Activated CD4-positive, alpha-beta T cell treated with anti-CD3 and anti-CD28 coated beads, Interleukin-2, amount 50 U/mL, for 48 hours (primary cell): ENCODE results near the gene BRD9.
"Not testable (repeated sequence)": the region's sequence is repeated elsewhere in the genome, so short reads cannot be mapped to it uniquely, and the experiment has no call there.

ENCODE experiments used
- DNase-seq, 2 experiments: peaks; one replicate each; pipeline ENCODE4 v3.0.0-alpha.2; 2020

The BRD9 gene

DNA sequence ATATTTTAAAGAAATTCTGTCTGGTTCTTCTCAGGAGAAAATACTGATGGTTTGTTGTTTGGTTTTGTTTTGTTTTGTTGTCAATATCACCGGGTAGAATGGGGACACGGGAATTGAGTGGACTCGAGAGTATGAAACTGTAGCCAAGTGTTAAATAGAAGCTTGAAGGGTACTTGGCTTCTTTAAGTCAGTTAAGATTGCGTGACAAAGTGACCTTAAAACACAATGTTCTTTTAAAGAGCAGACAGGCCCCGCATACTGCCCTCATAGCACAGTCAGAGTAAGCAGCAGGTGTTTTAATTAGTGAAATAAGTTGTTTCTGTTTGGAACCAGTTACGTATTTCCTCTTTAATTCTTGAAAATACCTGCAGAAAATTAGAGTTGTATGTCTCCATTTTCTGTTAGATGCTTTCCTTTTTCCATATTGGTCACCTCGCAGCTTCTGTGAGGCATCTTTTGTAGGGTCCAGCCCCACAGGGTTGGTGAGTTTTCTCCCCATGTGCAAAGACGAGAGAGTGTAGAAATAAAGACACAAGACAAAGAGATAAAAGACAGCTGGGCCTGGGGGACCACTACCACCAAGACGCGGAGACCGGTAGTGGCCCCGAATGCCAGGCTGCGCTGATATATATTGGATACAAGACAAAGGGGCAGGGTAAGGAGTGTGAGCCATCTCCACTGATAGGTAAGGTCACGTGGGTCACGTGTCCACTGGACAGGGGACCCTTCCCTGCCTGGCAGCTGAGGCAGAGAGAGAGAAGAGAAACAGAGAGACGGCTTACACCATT, 9.7 kb upstream of the BRD9 start:
- DNase-seq: no peak

DNA sequence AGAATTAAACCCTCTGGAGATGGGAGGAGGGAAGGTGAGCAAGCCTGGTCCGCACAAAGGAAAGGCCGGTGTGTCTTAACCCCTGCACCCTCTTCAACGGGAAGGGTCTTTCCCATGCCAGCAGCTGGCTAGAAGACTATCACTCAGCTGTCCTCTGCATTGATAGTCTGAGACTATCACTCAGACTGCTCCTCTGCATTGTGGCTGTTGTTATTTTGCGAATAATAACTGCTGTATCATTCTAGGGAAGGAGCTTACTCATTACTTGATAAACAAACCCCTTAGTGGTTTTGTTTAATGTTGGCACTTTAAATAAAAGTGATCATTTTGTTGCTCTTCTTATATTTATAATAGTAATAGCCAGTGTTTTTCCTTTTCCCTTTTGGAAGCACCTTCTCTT, 8.2 kb upstream of the BRD9 start:
- DNase-seq: no peak

DNA sequence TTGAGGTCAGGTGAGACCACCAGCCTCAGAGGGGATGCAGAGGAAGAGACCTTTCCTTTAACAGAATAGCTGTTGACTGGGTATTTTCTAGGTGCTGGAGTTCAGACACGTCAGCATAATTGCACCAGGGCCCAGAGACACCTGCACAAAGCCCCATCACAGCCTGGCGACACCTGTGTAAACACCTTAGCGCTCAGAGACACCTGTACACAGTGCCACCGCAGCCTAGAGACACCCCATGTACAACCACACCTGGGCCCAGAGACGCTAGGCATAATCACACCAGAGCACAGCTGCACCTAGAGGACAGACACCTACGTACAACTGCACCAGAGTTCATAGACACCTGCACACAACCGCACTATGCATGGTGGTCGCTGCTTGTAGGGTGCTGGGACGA, 1.1 kb upstream of the BRD9 start:
- DNase-seq: no peak

DNA sequence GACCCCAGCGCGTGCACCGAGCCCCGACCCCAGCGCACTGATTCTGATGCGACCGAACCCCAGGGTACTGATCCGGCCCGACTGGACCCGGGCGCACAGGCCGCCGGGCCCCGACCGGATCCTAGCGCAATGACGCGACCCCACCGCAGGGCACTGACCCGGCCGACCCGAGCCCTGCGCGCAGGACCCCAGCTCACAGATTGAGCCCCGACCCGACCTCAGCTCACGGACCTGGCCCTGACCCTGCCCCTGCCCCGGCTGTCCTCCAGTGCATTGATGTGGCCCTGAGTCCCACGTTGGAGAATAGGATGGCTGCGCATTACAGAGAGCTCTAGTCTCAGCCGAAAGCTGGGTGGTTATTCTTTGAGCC, 521 bp upstream of the BRD9 start:
- no peak for DNase-seq

DNA sequence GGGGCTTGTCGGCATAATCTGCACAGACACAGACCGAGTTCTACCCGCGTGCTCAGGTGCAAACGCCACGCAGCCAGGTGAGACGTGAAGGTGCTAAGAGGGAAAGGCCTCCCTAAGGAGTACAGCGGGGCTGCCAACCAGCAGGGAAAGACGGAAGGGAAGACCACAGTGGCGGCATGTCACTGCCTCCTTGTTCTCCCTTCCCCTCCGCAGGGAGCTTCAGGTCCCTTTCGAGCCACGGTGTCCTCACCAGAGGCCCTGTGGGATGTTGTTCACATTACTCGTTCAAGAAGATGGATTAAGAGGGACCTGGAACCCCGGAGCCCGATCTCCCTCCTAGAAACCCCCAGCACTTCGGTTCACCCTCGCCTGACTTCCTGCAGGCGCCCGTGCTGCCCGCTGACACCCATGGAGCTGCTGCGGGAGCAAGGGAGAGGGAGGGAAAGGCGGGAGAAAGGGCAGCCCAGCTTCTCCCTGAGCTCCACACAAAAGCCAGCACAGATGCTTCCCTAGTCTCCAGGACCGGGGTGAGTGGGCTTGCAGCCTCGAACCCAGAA, 686 bp downstream of the BRD9 start:
- DNase-seq: peak in 1 of 2 experiments; percentile 26

DNA sequence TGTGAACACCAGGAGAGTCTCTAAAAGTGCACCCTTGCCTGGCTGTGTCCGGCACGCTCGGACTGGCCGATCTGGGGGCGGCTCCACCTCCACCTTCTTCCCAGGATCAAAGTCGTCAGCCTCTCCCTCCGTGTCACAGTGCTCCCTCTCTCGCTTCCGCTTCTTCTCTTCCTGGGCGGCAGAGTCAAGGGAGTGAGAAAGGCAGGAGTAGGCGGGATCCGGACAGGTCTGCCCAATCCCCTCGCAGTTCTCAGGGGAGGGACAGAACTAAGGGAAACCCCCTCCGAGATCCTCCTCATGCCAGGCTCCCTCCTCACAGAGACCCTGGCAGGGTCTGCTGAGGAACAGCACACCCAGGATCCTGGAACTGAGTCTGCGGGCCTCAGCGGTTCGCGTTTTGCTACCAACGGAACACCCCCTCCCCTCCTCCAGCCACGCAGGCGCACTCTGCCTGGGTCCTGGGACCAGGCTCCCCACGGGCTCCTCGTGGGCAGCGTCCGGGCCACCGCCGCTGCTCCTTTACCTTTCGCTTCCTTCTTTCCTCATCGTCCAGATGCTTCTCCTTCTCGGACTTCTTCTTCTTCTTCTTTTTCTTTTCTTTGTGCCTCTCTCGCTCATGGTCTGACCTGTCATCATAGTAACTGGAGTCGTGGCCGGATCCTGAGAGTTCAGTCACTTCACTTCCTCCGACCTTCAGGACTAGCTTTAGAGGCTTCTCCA, 1.3 kb downstream of the BRD9 start:
- DNase-seq: no peak

DNA sequence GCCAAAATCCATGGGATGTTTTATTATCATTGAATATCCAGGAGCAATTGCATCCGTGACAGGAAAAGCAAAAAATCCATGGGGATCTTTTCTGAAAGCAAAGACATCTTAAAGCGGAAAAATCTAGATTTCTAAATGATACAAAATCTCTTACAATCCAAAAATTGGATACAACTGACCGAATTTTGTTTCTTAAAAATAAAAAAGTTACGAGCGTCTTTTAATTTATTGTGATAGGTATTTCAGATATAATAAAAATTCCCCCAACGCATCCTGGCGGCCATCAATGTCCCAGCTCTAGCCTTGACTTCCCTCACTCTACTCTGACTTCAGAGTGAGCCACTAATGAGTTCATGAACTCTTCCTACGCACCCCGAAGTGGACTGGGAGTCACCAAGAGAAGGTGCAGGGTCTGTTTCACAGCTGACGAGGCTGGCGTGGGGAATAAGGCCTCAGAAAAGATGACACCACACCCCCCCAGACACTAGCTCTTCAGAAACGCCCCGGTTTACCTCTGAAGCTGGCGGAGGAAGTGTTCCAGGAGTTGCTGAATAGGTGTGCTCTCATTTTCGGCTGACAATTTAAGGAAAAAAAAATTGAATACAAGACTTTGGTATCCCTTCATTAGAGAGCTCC, 3.4 kb downstream of the BRD9 start:
- no peak for DNase-seq

DNA sequence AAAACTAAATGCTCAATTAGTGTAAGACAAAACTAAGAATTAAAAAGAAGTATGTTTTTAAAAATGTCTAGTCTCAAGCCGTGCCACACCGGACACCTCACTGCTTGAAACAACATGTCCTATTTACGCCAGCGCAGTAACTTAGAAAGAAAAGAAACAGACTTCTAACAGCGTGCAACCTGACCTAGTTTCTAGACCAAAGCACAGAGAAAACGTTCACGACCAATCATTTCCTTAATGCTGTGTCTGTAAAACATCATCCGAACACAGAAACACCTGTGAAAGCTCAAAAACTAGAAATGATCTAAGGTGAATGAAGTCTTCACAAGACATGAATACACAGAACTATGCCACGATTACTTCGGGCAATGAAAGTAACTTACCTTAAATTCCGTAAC, 4.0 kb downstream of the BRD9 start:
- DNase-seq: no peak

DNA sequence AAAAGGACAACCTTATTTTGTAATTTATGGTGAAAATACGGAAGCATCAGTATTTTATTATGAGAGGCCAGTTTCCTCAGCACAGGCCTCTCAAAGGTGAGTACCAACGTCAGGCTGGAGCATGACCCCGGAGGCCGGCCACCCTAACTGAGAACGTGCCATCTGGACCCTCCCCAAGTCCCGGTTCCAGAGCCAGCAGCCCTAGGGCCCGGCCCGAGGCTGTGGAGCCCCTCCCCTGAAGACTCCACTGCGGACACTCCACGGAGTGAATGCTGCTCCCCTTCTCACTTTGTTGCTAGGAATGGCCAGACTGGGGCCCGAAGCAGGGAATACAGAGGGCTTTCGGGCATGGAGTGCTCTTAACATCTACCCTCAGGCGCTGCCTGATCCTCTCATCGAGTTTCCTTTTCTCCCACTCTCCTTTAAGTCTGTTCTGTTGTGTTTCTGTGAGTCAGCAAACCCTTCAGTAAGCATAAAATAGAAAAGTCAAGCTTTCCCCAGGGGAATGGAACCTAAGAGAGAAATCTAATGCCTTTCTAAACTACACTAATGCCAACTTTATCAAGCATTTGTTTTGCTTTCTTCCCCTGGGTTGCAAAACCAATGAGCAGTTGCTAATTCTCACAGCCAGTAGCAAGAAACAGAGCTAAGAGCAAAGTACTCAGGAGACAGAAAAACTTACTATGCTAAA, 4.5 kb downstream of the BRD9 start:
- DNase-seq: no peak

DNA sequence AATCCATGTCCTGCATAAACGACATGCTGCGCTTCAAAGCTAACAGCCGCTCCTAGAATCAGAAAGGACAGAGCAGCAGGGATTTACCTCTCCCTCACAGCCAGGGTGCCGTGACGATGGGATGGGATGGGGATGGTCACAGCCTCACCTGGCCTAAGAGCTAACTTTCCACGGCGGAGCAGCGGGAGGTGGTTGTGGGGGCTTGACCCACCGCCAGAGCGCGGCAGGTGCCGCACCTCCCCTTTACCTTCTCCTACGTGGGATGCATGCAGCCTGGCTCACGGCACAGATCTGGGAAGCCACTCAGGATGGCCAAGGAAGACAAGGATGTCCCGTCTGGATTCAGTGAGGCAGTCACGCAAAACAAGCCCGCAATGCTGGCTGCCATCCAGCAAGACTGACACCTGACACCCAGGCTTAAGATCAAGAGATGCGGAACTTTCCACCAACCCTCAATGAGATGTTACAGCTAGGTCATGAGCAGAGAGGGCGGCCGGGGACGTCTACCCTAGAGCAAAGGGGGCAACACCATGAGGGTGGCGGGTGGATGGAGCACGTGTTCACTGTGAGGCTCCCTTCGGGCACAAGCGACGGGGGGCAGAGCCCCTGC, 5.8 kb downstream of the BRD9 start:
- no peak for DNase-seq

DNA sequence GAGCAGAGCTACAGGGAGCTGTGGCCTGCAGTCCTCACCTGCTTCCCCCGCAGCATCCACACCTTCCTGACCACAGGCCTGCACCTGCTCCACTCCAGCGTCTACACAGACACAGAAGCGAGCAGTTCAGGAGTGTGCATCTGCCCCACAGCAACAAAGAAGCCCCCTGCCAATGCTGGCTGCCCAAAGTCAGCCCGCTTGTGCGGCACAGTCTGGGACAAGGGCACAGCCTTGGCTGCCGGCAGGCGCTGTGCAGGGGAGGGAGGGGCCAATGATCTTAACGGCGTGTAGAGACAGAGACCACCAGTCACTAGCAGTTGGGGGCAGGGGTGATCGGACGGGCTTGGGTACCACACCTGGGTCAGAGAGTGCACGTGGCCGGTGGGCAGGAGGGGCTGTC, 6.6 kb downstream of the BRD9 start:
- DNase-seq: no peak

DNA sequence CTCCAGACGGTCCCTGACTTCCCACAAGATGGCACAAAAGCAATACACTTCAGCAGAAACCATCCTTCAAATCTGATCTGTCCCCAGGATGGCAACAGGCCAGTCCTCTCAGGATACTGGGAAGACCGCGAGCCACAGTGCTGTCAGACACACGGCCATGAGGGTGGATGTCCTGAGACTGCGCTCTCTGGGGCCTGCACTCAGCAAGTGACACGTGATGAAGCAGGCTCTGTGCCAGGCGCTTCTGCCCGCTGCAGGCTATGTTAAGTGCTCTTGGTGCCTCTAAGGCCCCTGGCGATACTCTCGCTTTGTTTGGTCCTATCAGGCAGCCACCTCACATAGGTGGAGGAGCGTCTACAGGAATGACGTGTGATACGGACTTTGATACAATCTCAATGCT, 7.1 kb downstream of the BRD9 start:
- no peak for DNase-seq

DNA sequence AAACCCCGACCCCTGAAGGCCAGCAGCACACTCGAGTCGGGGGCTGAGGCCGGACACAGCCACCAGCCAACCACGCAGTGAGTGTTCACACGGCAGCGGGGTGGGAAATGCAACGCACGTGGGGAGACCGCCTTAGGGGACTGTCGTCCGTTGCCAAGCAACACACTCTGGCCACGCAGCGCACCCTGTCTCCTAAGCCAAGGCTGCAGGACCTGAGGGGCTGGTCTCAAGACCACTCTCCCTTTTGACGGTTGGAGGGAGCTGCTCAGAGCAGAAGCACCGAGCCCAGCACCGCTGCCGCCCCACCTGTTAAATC, 7.5 kb downstream of the BRD9 start:
- no peak for DNase-seq

DNA sequence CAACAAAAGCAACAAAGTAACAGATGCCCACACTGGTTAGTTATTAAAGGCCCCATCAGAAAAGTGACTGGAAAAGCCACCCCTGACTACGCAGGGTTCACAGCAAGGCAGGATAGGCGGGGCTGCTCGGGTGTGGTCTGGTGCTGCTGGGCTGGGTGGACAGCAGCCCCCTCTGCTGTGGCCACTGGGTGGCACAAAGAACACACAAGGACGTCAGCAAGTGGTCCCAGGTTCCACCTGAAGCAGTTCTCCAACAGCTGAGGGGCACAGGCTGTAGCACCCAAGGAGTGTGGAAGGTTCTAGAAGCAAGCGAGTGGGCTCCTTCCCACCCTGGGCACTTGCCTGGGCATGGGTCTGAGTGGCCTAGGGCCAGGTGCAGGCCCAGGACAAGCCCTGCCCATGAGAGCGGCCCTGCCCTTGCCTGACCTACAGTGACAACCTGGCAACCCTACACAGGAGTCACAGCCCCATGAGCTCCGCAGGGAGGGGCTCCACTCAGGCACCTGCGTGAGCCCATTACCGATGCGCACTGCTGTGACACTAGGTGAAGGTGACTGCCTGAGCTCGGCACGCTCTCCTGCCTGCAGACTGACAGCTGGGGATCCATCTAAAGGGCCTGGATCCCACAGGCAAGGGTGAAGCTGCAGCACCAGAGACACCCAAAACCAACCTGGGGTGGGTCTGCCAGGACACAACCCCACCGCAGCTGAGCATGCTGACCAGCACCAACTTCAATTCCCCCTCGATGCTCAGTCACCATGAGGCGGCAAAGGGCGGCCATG, 8.1 kb downstream of the BRD9 start:
- no peak for DNase-seq

DNA sequence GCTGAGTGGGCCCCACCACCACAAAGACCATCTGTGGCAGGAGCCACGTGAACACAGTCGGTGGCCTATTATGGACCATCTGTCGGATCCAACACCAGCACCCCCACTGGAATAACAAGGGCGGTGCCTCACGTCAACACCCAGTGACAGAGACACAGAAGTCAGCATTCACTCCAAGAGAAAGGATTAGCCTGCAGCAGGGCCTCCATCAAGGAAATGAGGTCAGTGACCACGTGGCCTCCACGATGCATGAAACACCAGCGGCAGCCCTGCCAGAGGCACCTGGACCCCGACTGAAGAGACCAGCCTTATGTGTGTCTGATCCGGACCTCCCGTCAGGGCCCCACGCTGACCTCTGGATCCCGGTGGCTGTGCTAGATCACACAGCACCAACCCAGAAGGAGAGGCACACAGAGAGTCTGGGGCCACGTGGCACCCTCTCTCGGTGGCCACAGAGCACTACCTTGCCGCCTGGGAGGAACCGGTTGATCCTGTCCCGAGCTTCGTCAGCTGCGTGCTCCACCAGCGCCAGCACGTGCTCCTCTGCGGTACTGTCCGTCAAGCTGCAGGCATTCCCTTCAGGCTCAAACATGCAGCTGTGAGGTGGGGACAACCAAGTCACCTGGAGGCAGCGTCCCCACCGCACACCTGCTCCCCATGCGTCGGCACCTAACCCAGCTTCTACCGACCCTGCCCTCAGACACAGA, 9.0 kb downstream of the BRD9 start:
- no peak for DNase-seq

DNA sequence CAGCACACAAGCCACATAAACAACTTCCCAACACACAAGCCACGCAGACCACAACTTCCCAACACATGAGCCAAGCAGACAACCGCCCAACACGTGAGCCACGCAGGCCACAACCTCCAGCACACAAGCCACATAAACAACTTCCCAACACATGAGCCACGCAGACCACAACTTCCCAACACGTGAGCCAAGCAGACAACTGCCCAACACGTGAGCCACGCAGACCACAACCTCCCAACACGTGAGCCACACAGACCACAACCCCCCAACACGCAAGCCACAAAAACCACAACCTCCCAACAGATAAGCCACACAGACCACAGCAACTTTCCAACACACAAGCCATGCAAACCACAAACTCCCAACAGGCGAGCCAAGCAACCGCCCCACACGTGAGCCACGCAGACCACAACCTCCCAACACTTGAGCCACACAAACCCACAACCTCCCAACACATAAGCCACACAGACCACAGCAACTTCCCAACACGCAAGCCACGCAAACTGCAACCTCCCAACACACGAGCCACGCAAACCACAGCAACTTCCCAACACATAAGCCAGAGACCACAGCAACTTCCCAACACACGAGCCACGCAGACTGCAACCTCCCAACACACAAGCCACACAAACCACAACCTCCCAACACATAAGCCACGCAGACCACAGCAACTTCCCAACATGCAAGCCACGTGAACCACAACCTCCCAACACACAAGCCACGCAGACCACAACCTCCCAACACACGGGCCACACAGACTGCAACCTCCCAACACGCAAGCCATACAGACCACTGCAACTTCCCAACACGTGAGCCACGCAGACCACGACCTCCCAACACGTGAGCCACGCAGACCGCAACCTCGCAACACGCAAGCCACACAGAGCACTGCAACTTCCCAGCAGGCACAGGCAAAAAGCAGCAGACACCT, 10.1 kb downstream of the BRD9 start:
- DNase-seq: no peak

DNA sequence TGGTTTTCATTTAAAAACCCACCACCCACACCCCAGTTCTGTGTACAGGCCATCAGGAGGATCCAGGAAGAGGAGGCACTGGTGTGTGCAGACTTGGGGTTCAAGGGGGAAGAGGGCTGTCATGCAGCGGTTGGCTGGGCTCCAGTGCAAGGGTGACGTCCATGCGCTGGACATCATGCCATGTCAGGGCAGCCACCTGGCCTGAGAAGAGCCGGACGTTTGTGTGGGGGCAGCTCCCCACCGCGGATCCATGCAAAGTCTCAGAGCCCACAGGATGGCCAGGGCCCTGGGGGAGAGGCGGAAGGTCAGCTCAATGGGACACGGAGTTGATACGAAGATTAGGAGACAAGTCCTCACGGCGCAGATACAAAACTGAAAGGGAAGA, 11.1 kb downstream of the BRD9 start:
- DNase-seq: no peak

DNA sequence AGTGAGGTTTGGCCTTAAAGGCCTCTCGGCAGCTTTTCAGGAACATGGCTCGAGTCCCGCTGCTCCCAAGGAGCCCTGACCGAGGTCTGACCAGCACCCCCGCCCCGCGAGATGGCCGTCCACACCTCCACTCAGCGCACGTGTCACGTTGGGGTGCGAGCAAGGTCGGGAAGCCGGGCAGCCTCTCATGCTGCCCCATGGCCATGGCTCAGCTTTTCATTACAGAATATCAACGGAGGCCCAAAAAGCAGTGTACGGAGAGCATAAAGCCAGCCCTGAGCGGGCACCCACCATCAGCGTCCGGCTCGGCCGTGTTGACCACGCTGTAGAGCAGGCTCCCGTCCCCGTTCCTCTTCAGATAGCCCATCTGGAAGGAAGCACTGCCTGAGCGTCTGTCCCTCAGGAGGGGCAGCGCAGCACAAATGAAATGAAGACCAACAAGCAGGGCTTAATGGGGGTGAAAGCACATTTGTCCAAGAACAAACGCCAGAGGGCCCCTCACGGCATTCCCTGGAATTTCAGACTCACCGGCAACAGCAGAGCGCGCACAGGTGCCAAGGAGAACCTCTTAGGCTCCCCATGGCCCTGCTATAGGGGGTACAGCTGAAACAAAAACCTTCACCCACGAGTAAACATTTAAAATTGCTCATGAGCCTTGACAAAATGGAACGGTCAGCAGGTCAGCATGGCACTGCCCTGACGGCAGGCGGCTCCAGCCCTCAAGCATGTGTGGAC, 11.6 kb downstream of the BRD9 start:
- no peak for DNase-seq

DNA sequence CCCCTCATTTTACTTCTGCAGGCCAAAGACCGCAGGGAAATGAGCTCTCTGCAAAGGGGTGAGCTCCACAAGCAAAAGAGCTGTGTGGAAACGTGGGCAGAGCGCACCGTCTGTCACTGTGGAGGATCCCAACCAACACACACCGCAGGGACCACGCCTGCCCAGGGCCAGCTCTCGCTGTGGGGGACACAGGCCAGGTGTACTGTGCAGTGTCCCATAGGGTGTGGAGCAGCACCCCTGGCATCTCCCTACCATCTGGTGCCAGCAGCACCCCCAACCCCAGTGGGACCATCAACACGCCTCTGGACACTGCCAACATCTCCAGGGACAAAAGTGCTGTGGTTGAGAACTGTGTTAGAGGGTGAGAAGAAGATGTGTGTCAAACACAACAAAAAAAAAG, 13.9 kb downstream of the BRD9 start:
- DNase-seq: not testable (repeated sequence)

DNA sequence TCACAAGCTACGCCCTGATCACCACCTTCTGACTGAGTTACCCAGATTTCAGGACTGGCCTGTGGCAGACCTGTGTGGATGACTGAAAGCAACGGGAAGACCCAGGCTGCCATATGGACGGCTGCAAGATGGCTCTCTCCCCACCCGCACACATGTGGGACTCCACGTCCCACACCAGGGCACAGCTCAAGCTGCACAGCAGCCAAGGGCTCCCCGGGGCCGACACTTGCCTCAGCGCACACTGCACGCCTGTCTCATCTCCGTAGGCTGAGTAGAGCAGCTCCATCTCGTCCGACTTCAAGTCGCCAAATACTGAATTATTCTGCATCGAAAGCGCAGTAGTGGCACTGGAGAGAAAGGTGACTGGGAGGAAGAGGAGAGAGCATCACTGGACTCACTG, 14.5 kb downstream of the BRD9 start:
- DNase-seq: no peak
